ENCODE measurements around the gene PAX1.

Gene PAX1

GRCh38 chr20:21703717-21704407 lies 1.6 kb upstream of the PAX1 start:
- DNase-seq, result no peak

- no peak for DNase-seq
Measured at GRCh38 chr20:21704408-21705385, 767 bp upstream of the PAX1 start.

GRCh38 chr20:21706261-21707195 lies 1.1 kb downstream of the PAX1 start:
- peak; percentile 54 for DNase-seq

- DNase-seq, result no peak
Measured at GRCh38 chr20:21707267-21707666, 1.8 kb downstream of the PAX1 start.

GRCh38 chr20:21707999-21708737 lies 2.7 kb downstream of the PAX1 start:
- no peak for DNase-seq

GRCh38 chr20:21708738-21709534 lies 3.5 kb downstream of the PAX1 start:
- DNase-seq, result no peak

- no peak for DNase-seq
Measured at GRCh38 chr20:21709535-21709904, 4.1 kb downstream of the PAX1 start.

- DNase-seq, result no peak
Measured at GRCh38 chr20:21710341-21710740, 4.9 kb downstream of the PAX1 start.

GRCh38 chr20:21710863-21711431 lies 5.5 kb downstream of the PAX1 start:
- no peak for DNase-seq

- DNase-seq, result no peak
Measured at GRCh38 chr20:21712443-21713059, 7.1 kb downstream of the PAX1 start.

GRCh38 chr20:21713470-21713869 lies 8.0 kb downstream of the PAX1 start:
- DNase-seq, result no peak

- no peak for DNase-seq
Measured at GRCh38 chr20:21713901-21714296, 8.4 kb downstream of the PAX1 start.

- no peak for DNase-seq
Measured at GRCh38 chr20:21714297-21715192, 9.1 kb downstream of the PAX1 start.

- DNase-seq, result no peak
Measured at GRCh38 chr20:21715193-21715881, 9.9 kb downstream of the PAX1 start.

- peak; percentile 84 for DNase-seq
Measured at GRCh38 chr20:21719592-21720214, 14.2 kb downstream of the PAX1 start.

GRCh38 chr20:21725892-21726291 lies 20.4 kb downstream of the PAX1 start:
- DNase-seq, result no peak

- DNase-seq, result no peak
Measured at GRCh38 chr20:21729316-21729715, 23.9 kb downstream of the PAX1 start.

- DNase-seq, result no peak
Measured at GRCh38 chr20:21739161-21739560, 33.7 kb downstream of the PAX1 start.
